Loucy (cell line): ENCODE results near the gene RACGAP1.

ENCODE experiments used
- H2AFZ ChIP-seq: fragments of 200-600 bp; sonication (generic); 2 replicates; pipeline ENCODE4 v1.6.0; 2016; ENCODE audit warnings: antibody characterized with exemption, mild to moderate bottlenecking, low read length, moderate library complexity
- H3F3A ChIP-seq: fragments of 200-600 bp; 2 replicates; pipeline ENCODE4 v1.6.0; 2016; ENCODE audit warnings: antibody characterized with exemption, low read depth, mild to moderate bottlenecking
- H3K27me3 ChIP-seq: fragments of 200-600 bp; sonication (generic); 2 replicates; pipeline ENCODE4 v1.6.1; 2014; ENCODE audit warnings: low read length, mild to moderate bottlenecking; ENCODE audit not compliant: insufficient read depth, poor library complexity, severe bottlenecking
- H3K36me3 ChIP-seq: fragments of 200-600 bp; sonication (generic); 2 replicates; pipeline ENCODE4 v1.6.1; 2016; ENCODE audit warnings: low read length; ENCODE audit not compliant: insufficient read depth
- H3K4me1 ChIP-seq: fragments of 200-600 bp; sonication (generic); 2 replicates; pipeline ENCODE4 v1.5.1; 2014; ENCODE audit warnings: low read length, mild to moderate bottlenecking; ENCODE audit not compliant: insufficient read depth, poor library complexity, severe bottlenecking
- H3K4me2 ChIP-seq: fragments of 200-600 bp; sonication (generic); 2 replicates; pipeline ENCODE4 v1.6.0; 2014; ENCODE audit warnings: antibody characterized with exemption, low read length, low read depth, mild to moderate bottlenecking; ENCODE audit not compliant: poor library complexity, severe bottlenecking
- H3K4me3 ChIP-seq: fragments of 200-600 bp; sonication (generic); 2 replicates; pipeline ENCODE4 v1.5.1; 2014; ENCODE audit warnings: low read length, mild to moderate bottlenecking, mixed read lengths; ENCODE audit not compliant: poor library complexity, severe bottlenecking
- H3K79me2 ChIP-seq: fragments of 200-600 bp; sonication (generic); 2 replicates; pipeline ENCODE4 v1.6.1; 2014; ENCODE audit warnings: low read length; ENCODE audit not compliant: insufficient read depth
- H3K9ac ChIP-seq: fragments of 200-600 bp; sonication (generic); 2 replicates; pipeline ENCODE4 v1.6.0; 2014; ENCODE audit warnings: mild to moderate bottlenecking, low read depth, low read length, moderate library complexity; ENCODE audit not compliant: poor library complexity, severe bottlenecking
- H3K9me2 ChIP-seq: fragments of 200-600 bp; sonication (generic); replicated peaks from 2 replicates; pipeline ENCODE4 v1.6.1; 2016; ENCODE audit warnings: low read depth, low read length, mixed read lengths
- H3K9me3 ChIP-seq: fragments of 200-600 bp; sonication (generic); 2 replicates; pipeline ENCODE4 v1.6.1; 2014; ENCODE audit warnings: mild to moderate bottlenecking, antibody characterized with exemption, low read length, low read depth; ENCODE audit not compliant: insufficient read depth
- H4K20me1 ChIP-seq: fragments of 200-600 bp; sonication (generic); 2 replicates; pipeline ENCODE4 v1.6.0; 2014; ENCODE audit warnings: antibody characterized with exemption, low read length, mild to moderate bottlenecking; ENCODE audit not compliant: insufficient read depth, poor library complexity, severe bottlenecking
- EZH2phosphoT487 ChIP-seq: fragments of 200-600 bp; IDR thresholded peaks from 2 replicates; pipeline ENCODE4 v1.6.1; 2018; ENCODE audit warnings: antibody characterized with exemption, mild to moderate bottlenecking, moderate library complexity, borderline replicate concordance
- TF ChIP-seq, protein P1 (sequence below): fragments of 200-600 bp; sonication (generic); conservative IDR thresholded peaks from 2 replicates; pipeline ENCODE4 v1.5.1; 2014; ENCODE audit warnings: mild to moderate bottlenecking, antibody characterized with exemption, low read length

The RACGAP1 gene

DNA sequence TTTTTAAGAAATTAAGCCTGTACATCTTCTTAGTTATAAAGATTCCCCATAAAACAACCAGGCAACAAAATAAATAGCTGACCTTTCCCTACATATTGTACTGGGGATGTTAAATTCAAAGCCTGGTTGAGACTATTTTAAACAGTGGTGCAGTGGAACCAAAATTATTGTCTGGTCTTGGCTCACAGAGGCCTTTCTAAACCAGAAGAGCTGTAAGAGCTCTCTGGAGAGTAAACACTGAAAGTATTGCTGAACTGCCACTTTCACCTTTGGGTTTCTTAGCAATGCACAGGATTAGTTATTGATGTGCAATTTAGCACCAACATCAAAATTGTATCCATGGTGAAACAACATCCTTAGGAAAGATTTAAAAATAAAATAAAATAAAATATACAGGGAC lies 20.6 kb downstream of the RACGAP1 start:
- no peak for TF ChIP-seq EZH2phosphoT487
- TF ChIP-seq, protein P1, sequence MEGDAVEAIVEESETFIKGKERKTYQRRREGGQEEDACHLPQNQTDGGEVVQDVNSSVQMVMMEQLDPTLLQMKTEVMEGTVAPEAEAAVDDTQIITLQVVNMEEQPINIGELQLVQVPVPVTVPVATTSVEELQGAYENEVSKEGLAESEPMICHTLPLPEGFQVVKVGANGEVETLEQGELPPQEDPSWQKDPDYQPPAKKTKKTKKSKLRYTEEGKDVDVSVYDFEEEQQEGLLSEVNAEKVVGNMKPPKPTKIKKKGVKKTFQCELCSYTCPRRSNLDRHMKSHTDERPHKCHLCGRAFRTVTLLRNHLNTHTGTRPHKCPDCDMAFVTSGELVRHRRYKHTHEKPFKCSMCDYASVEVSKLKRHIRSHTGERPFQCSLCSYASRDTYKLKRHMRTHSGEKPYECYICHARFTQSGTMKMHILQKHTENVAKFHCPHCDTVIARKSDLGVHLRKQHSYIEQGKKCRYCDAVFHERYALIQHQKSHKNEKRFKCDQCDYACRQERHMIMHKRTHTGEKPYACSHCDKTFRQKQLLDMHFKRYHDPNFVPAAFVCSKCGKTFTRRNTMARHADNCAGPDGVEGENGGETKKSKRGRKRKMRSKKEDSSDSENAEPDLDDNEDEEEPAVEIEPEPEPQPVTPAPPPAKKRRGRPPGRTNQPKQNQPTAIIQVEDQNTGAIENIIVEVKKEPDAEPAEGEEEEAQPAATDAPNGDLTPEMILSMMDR: no peak
- Histone ChIP-seq H3K79me2 (peaks cover 59% of the 10 kb centered on the region), H3K9me3 (no peaks in the 10 kb centered on the region), H3K36me3 (peaks cover 76% of the 10 kb centered on the region), H3K9me2 (no peaks in the 10 kb centered on the region), H3F3A (peaks cover 4% of the 10 kb centered on the region; the same call in 1 of the 2 replicates), H3K4me3 (no peak overlapping the region), H3K4me2 (no peak overlapping the region), H2AFZ (no peak overlapping the region), H3K27me3 (no peaks in the 10 kb centered on the region), H3K4me1 (peaks cover 27% of the 10 kb centered on the region), H4K20me1 (peaks cover 8% of the 10 kb centered on the region), H3K9ac (no peak overlapping the region)

DNA sequence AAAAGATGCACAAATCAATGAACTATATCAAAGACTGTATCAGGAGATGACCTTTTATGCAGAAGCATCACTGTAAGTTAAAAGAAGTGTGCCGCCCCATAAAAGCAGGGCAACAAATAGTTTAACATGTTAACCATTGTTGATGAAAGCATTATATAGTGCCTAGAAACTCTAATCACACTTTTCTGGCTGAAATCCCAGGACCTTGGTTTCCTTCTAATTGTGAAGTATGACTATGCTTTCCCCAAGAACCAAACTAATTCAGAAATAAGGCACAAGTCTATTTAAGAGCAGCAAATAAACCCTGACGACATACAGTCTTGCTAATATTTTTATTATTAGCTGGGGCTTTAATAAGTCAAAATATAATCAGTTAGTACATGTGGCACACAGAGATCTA lies 21.7 kb downstream of the RACGAP1 start:
- Histone ChIP-seq H3K4me1 (peaks cover 27% of the 10 kb centered on the region), H2AFZ (no peak overlapping the region), H3K4me3 (no peak overlapping the region), H3K36me3 (peaks cover 79% of the 10 kb centered on the region), H3K9ac (no peak overlapping the region), H3K79me2 (peaks cover 49% of the 10 kb centered on the region), H3K9me3 (no peaks in the 10 kb centered on the region), H3K4me2 (no peak overlapping the region), H3K9me2 (no peaks in the 10 kb centered on the region), H3K27me3 (no peaks in the 10 kb centered on the region), H3F3A (peaks cover 4% of the 10 kb centered on the region; the same call in 1 of the 2 replicates), H4K20me1 (peaks cover 4% of the 10 kb centered on the region)
- TF ChIP-seq, protein P1: no peak
- no peak for TF ChIP-seq EZH2phosphoT487

DNA sequence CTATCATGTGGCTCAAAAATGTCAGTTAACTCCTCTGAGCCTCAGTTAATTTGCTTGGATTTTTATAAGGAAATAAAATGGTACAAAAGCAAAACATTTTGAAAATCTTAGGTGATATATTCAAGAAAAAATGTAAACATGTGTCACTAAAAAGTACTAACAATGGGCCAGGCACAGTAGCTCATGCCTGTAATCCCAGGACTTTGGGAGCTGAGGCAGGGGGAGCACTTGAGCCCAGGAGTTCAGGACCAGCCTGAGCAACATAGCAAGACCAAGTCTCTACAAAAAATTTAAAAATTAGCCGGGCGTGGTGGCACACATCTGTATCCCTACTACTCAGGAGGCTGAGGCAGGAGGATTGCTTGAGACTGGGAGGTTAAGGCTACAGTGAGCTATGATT lies 26.8 kb downstream of the RACGAP1 start:
- TF ChIP-seq EZH2phosphoT487: no peak
- TF ChIP-seq, protein P1: no peak
- Histone ChIP-seq H3F3A (no peaks in the 10 kb centered on the region), H3K36me3 (peaks cover 94% of the 10 kb centered on the region), H3K9me3 (no peaks in the 10 kb centered on the region), H3K9ac (no peak overlapping the region), H3K4me2 (no peak overlapping the region), H4K20me1 (no peaks in the 10 kb centered on the region), H3K4me3 (no peak overlapping the region), H3K79me2 (peaks cover 5% of the 10 kb centered on the region; the same call in 1 of the 2 replicates), H3K9me2 (no peaks in the 10 kb centered on the region), H3K4me1 (no peaks in the 10 kb centered on the region), H2AFZ (no peak overlapping the region), H3K27me3 (no peaks in the 10 kb centered on the region)
